Esophagus mucosa (tissue), 1 donor: ENCODE measurements around the gene GTF2A2. TPM values are rescaled to one million over a fixed set of nuclear protein-coding genes. Genes with fewer than 3 reads are reported as not detected.
A peak's percentile ranks its signal among the peaks of the same experiment; 100 is the strongest.
"Not testable (repeated sequence)": the region's sequence is repeated elsewhere in the genome, so short reads cannot be mapped to it uniquely, and the experiment has no call there.

Experiments used
- ATAC-seq: fragments of 200-7000 bp; cut with Tn5 transposase; one replicate; pipeline ENCODE4 v1.9.1; 2020
- total RNA-seq: library from RNA; stranded (reverse); gene quantifications from one replicate; pipeline ENCODE4 v1.2.4, GENCODE V29; 2023
- donor health status: DM: yes; HTN: yes; CAD: no.

The GTF2A2 gene
- total RNA-seq, 1 donor from 2014 or later = 61.5 TPM

GRCh38 chr15:59668556-59668955, 11.2 kb upstream of the GTF2A2 start:
- ATAC-seq = no peak

- ATAC-seq = no peak
Measured at GRCh38 chr15:59662260-59662659, 4.9 kb upstream of the GTF2A2 start.

GRCh38 chr15:59659366-59659765, 2.1 kb upstream of the GTF2A2 start:
- no peak for ATAC-seq

GRCh38 chr15:59657635-59658125, 365 bp upstream of the GTF2A2 start:
- peak; percentile 21 for ATAC-seq

- no peak for ATAC-seq
Measured at GRCh38 chr15:59654046-59654445, 3.3 kb downstream of the GTF2A2 start.

GRCh38 chr15:59649603-59650002, 7.7 kb downstream of the GTF2A2 start:
- ATAC-seq = no peak

GRCh38 chr15:59647085-59647484, 10.2 kb downstream of the GTF2A2 start:
- no peak for ATAC-seq

GRCh38 chr15:59646277-59646676, 11.0 kb downstream of the GTF2A2 start:
- ATAC-seq = no peak

GRCh38 chr15:59645812-59646211, 11.5 kb downstream of the GTF2A2 start:
- not testable (repeated sequence) for ATAC-seq

- ATAC-seq = peak; percentile 37
Measured at GRCh38 chr15:59644756-59645155, 12.6 kb downstream of the GTF2A2 start.

GRCh38 chr15:59642351-59642750, 15.0 kb downstream of the GTF2A2 start:
- ATAC-seq = no peak

DNA sequence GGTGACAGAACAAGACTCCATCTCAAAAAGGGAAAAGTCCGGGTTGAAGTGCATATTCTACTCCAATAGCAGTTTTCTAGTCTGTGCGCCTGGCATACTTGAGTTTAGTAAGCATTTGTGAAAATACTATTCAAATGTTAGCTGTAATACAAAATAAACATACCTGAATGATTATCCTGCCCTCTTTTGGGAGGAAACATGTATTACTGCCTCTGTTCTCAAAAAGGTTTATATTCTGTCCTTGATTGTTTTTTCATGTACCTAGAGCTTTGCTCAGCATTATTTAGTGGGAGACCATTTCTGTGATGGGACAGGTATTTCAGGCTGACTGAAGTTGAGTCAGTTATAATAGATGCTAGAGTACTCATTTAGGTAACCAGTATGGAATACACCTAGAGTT, 19.8 kb downstream of the GTF2A2 start:
- ATAC-seq = peak; percentile 19

- peak; percentile 14 for ATAC-seq
Measured at GRCh38 chr15:59636184-59636583, 21.1 kb downstream of the GTF2A2 start.

DNA sequence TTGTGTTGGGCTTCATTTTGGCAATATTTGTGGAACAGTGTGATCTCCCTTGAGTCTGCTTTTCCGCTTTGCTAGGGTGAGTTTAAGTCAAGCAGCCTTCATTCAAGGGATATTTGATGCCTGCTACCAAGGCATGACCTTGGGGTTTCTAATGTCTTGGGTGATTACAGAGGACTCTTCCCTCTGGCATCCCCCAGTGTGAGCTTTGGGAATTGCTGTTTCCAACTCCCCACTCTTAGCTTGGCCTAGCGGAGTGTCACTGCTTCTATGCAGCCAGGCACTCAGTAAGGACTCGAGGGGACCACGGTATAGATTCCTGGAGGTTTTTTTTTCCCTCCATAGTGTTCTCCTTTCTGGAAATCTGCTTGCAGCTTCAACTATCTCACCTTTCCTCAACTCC, 24.6 kb downstream of the GTF2A2 start:
- ATAC-seq = no peak

DNA sequence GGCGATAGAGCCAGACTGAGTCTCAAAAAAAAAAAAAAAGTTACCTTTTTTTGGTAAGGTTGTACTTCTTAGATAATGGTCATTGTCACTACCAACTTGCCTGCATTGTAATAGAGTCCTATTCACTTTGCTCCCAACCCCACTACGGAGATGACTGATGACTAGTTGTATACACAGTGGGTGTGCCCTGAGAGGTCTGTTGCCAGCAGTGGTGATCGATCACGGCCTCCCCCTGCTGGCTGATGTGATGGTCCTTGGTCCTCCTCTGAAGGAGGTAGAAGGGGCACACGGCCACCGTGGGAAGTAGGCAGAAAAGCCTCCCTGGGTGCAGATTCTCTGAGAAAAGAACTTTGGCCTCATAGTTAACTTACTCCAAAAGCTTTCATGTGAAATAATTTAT, 35.0 kb downstream of the GTF2A2 start:
- ATAC-seq = peak; percentile 72

- peak; percentile 26 for ATAC-seq
Measured at GRCh38 chr15:59618406-59618805, 38.9 kb downstream of the GTF2A2 start.

- ATAC-seq = peak; percentile 65
Measured at GRCh38 chr15:59616379-59616778, 40.9 kb downstream of the GTF2A2 start.

DNA sequence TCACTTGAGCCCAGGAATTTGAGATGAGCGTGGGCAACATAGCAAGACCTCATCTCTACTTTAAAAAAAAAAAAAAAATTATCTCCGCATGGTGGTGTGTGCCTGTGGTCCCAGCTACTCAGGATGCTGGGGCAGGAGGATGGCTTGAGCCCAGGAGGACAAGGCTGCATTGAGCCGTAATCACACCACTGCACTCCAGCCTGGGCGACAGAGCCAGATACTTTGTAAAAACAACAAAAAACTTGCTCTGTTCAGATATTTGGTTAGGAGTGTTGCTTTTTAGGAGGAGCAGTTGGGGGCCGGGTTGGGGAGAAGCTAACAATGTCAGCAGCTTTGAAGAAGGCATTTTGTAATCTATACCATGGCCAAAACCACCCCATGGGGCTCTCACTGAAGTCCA, 41.7 kb downstream of the GTF2A2 start:
- no peak for ATAC-seq

- ATAC-seq = no peak
Measured at GRCh38 chr15:59614153-59614552, 43.2 kb downstream of the GTF2A2 start.

GRCh38 chr15:59611276-59612260, 45.7 kb downstream of the GTF2A2 start, which contains the start of gene GCNT3:
GCNT3 (plus strand) TSS chr15:59611783; CDS start chr15:59618239, 6,456 bp downstream.
- ATAC-seq = peak; percentile 59

- no peak for ATAC-seq
Measured at GRCh38 chr15:59609730-59610712, 47.3 kb downstream of the GTF2A2 start.

DNA sequence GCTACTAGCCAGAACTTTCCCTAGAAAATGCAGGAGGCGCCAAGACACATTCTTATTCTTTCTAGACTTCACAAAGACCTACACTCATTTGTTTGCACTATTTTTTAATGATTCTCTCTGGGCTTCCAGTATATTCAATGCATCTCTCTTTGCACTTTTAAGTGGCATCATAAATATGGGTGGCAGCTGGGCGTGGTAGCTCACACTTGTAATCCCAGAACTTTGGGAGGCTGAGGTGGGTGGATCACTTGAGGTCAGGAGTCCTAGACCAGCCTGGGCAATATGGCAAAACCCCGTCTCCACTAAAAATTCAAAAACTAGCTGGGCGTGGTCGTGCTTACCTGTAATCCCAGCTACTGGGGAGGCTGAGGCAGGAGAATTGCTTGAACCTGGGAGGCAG, 51.3 kb downstream of the GTF2A2 start:
- no peak for ATAC-seq

DNA sequence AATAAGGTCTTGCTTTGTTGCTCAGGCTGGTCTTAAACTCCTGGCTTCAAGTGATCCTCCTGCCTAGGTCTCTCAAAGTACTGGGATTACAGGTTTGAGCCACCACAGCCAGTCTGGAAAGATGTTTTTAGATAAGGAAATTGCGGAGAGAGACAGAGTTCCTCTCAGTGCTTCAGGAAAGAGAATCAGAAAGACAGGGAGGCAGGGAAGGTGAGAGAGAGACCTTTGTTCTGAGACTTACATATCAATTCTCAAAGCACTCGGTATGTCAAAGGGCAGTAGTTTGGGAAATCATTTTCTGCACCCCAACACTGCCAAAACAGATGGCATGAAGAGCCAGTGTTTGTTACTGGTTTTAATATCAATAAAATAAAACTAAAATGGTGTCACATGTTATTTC, 58.9 kb downstream of the GTF2A2 start:
- ATAC-seq = no peak
